ENCODE measurements around the gene FAM32A. TPM values are rescaled to one million over a fixed set of nuclear protein-coding genes. Genes with fewer than 3 reads are reported as not detected.

FAM32A gene
- polyA plus RNA-seq, 1 of the 3 experiments (the other 2 are of a cell fraction) = 156 TPM

DNA sequence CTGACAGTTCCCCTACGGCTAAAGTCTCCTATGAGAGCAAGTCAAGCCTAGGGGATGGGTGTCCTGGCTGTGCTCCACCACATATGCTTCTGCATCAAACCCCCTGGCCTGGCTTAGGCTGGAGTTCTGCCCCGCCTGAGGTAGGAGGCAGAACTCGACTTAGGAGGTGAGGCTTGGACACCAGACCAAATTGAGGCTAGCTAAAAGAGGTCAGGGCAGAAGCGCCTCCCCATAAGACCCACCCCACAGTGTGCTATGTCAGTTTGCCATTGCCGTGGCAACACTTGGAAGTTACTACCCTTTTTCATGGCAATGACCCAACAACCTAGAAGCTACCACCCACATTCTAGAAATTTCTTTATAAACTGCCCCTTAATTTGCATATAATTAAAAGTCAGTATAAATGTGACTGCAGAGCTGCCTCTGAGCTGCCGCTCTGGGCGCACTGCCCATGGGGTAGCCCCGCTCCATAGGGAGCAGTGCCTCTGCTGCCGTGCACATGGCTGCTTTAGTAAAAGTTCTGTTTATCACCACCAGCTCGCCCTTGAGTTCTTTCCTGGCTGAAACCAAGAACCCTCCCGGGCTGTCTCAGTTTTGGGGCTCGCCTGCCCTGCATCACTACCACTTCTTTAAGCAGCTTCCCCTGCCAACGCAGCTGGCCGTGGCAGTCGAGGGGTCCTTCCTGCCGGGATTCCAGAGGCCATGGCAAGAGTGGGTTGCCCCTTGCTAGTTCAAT lies 32.7 kb downstream of the FAM32A start:
- CTCF ChIA-PET = interaction anchor here (0.9 kb wide), 2 partner anchors 29 to 30 kb away, joined by 4 read pairs; no protein-coding TSS in a partner anchor

More for the DNA sequence above, 32.7 kb downstream of the FAM32A start:
- no peaks in the 10 kb centered on the region for H3K9me2 ChIP-seq
- H3K4me3 ChIP-seq (ENCODE audit: low read depth in 2 of 2, low read length in 1 of 2) = no peak overlapping the region
- peaks cover 10% of the 10 kb centered on the region; the same call in 1 of the 2 replicates for H4K20me1 ChIP-seq (ENCODE audit: insufficient read depth)
- no peak overlapping the region for H3K9ac ChIP-seq
- TF ChIP-seq MEF2A (IDR thresholded peaks at IDR 0.05; ENCODE audit: borderline replicate concordance, low read depth) (no peak), FOXM1 (IDR thresholded peaks at IDR 0.05; ENCODE audit: low read depth) (no peak), RCOR1 (IDR thresholded peaks at IDR 0.05; ENCODE audit: low read length) (no peak), NFIC (IDR thresholded peaks at IDR 0.05; ENCODE audit: borderline replicate concordance) (no peak), TCF12 (IDR thresholded peaks at IDR 0.05) (no peak), TEAD4 (IDR thresholded peaks at IDR 0.05; ENCODE audit: borderline replicate concordance, insufficient read depth) (no peak), SMC3 (IDR thresholded peaks at IDR 0.05; ENCODE audit: low read depth, low read length) (no peak), EP300 (IDR thresholded peaks at IDR 0.05; ENCODE audit: borderline replicate concordance in 1 of 2, low read depth in 1 of 2, low read length in 1 of 2) (no peak), EZH2phosphoT487 (IDR thresholded peaks at IDR 0.05; ENCODE audit: borderline replicate concordance, low read depth) (no peak), GATA2 (CRISPR knock-in tag; IDR thresholded peaks at IDR 0.05) (no peak), ELF1 (IDR thresholded peaks at IDR 0.05) (no peak), CHD2 (IDR thresholded peaks at IDR 0.05; ENCODE audit: low read length, partially characterized antibody) (no peak), FOSL2 (IDR thresholded peaks at IDR 0.05; ENCODE audit: borderline replicate concordance, low read depth) (no peak)
- TF ChIP-seq, protein P1, sequence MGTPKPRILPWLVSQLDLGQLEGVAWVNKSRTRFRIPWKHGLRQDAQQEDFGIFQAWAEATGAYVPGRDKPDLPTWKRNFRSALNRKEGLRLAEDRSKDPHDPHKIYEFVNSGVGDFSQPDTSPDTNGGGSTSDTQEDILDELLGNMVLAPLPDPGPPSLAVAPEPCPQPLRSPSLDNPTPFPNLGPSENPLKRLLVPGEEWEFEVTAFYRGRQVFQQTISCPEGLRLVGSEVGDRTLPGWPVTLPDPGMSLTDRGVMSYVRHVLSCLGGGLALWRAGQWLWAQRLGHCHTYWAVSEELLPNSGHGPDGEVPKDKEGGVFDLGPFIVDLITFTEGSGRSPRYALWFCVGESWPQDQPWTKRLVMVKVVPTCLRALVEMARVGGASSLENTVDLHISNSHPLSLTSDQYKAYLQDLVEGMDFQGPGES (IDR thresholded peaks at IDR 0.05; ENCODE audit: low read depth, low read length) = no peak
- TF ChIP-seq, protein P2, sequence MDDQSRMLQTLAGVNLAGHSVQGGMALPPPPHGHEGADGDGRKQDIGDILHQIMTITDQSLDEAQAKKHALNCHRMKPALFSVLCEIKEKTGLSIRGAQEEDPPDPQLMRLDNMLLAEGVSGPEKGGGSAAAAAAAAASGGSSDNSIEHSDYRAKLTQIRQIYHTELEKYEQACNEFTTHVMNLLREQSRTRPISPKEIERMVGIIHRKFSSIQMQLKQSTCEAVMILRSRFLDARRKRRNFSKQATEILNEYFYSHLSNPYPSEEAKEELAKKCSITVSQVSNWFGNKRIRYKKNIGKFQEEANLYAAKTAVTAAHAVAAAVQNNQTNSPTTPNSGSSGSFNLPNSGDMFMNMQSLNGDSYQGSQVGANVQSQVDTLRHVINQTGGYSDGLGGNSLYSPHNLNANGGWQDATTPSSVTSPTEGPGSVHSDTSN (IDR thresholded peaks at IDR 0.05) = no peak
- TF ChIP-seq, protein P3, sequence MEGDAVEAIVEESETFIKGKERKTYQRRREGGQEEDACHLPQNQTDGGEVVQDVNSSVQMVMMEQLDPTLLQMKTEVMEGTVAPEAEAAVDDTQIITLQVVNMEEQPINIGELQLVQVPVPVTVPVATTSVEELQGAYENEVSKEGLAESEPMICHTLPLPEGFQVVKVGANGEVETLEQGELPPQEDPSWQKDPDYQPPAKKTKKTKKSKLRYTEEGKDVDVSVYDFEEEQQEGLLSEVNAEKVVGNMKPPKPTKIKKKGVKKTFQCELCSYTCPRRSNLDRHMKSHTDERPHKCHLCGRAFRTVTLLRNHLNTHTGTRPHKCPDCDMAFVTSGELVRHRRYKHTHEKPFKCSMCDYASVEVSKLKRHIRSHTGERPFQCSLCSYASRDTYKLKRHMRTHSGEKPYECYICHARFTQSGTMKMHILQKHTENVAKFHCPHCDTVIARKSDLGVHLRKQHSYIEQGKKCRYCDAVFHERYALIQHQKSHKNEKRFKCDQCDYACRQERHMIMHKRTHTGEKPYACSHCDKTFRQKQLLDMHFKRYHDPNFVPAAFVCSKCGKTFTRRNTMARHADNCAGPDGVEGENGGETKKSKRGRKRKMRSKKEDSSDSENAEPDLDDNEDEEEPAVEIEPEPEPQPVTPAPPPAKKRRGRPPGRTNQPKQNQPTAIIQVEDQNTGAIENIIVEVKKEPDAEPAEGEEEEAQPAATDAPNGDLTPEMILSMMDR (IDR thresholded peaks at IDR 0.05) = no peak
- TF ChIP-seq, protein P4, sequence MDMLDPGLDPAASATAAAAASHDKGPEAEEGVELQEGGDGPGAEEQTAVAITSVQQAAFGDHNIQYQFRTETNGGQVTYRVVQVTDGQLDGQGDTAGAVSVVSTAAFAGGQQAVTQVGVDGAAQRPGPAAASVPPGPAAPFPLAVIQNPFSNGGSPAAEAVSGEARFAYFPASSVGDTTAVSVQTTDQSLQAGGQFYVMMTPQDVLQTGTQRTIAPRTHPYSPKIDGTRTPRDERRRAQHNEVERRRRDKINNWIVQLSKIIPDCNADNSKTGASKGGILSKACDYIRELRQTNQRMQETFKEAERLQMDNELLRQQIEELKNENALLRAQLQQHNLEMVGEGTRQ (IDR thresholded peaks at IDR 0.05; ENCODE audit: borderline replicate concordance, low read depth, low read length) = no peak
- TF ChIP-seq, protein P5, sequence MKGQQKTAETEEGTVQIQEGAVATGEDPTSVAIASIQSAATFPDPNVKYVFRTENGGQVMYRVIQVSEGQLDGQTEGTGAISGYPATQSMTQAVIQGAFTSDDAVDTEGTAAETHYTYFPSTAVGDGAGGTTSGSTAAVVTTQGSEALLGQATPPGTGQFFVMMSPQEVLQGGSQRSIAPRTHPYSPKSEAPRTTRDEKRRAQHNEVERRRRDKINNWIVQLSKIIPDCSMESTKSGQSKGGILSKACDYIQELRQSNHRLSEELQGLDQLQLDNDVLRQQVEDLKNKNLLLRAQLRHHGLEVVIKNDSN (IDR thresholded peaks at IDR 0.05; ENCODE audit: borderline replicate concordance, low read depth) = no peak
- H3K4me2 ChIP-seq = no peak overlapping the region
- no peaks in the 10 kb centered on the region for H3K27me3 ChIP-seq (ENCODE audit: insufficient read depth)
- H3K36me3 ChIP-seq (replicated peaks in 1 of 2; ENCODE audit: control insufficient read depth in 1 of 2, insufficient read depth in 2 of 2, low read length in 1 of 2) = peaks cover 29 to 67% of the 10 kb centered on the region in 2 experiments
- peaks cover 75% of the 10 kb centered on the region for H3K79me2 ChIP-seq (ENCODE audit: insufficient read depth)
- POLR2A ChIA-PET = no interaction called here
- WGBS (ENCODE audit: low lambda C conversion rate) = 97% methylated on average over 13 of the region's 16 CpGs
- H2AFZ ChIP-seq (ENCODE audit: low read depth) = no peak overlapping the region
- H3K27ac ChIP-seq (ENCODE audit: low read depth in 2 of 2, low read length in 1 of 2) = no peak overlapping the region
- H3K4me1 ChIP-seq (ENCODE audit: control insufficient read depth in 1 of 2, insufficient read depth in 2 of 2, low read depth in 1 of 2, low read length in 1 of 2) = no peaks in the 10 kb centered on the region
- peaks cover 13% of the 10 kb centered on the region for H3F3A ChIP-seq (replicated peaks; ENCODE audit: insufficient read depth)
- no peak for DNase-seq
- peaks cover 23% of the 10 kb centered on the region; the same call in 1 of the 2 replicates for H3K9me3 ChIP-seq

Data from SK-N-SH (cell line).